MG63 (cell line): ENCODE data around the gene TRIM25. TPM values are rescaled to one million over a fixed set of nuclear protein-coding genes. Genes with fewer than 3 reads are reported as not detected.

Source experiments
- DNase-seq: peaks from one replicate; pipeline ENCODE4 v3.0.0-alpha.2; 2020
- H3K27me3 ChIP-seq: fragments of 250-450 bp; sonication (Bioruptor Pico); 2 replicates; pipeline ENCODE4 v1.5.1; 2020; ENCODE audit warnings: mild to moderate bottlenecking, moderate library complexity
- H3K36me3 ChIP-seq: fragments of 250-450 bp; sonication (Bioruptor Pico); 2 replicates; pipeline ENCODE4 v1.5.1; 2020; ENCODE audit warnings: mild to moderate bottlenecking, moderate library complexity
- H3K4me3 ChIP-seq: fragments of 250-450 bp; sonication (Bioruptor Pico); 2 replicates; pipeline ENCODE4 v1.5.1; 2020; ENCODE audit warnings: mild to moderate bottlenecking, moderate library complexity
- H3K9me3 ChIP-seq: fragments of 250-450 bp; sonication (Bioruptor Pico); 2 replicates; pipeline ENCODE4 v1.5.1; 2020; ENCODE audit warnings: mild to moderate bottlenecking, moderate library complexity
- total RNA-seq: library from RNA; depleted of rRNA; stranded (reverse); fragments of >200 nt; shearing (Covaris generic); gene quantifications from 2 replicates; pipeline ENCODE4 v1.2.3, GENCODE V29; 2014; ENCODE audit warnings: low replicate concordance

TRIM25 gene
- total RNA-seq, 1 experiment from 2014 or later = 12.3 TPM

DNA sequence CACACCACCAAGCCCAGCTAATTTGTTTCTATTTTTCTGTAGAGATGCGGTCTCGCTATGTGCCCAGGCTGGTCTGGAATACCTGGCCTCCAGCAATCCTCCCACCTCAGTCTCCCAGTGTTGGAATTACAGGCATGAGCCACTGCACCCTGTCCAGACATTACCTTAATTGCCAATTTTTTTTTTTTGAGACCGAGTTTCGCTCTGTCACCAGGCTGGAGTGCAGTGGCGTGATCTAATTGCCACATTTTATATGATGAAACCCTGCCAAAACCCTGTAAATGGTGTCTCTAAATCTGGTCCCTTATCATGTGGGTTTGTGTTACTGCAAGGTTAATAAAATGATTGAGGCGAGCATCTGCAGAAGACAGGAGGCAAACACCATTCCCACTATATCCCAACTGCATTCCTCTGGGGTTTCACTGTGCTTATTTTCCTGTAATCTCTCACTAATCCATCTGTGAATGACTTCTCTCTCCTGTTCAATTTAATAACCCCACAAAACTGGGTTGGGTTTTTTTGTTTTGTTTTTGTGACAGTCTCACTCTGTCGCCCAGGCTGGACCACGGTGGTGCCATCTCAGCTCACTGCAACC, 19.4 kb upstream of the TRIM25 start:
- no peak for DNase-seq
- Histone ChIP-seq H3K27me3 (no peaks in the 10 kb centered on the region), H3K36me3 (peaks cover 47% of the 10 kb centered on the region), H3K4me3 (no peak overlapping the region), H3K9me3 (peaks cover 22% of the 10 kb centered on the region)

DNA sequence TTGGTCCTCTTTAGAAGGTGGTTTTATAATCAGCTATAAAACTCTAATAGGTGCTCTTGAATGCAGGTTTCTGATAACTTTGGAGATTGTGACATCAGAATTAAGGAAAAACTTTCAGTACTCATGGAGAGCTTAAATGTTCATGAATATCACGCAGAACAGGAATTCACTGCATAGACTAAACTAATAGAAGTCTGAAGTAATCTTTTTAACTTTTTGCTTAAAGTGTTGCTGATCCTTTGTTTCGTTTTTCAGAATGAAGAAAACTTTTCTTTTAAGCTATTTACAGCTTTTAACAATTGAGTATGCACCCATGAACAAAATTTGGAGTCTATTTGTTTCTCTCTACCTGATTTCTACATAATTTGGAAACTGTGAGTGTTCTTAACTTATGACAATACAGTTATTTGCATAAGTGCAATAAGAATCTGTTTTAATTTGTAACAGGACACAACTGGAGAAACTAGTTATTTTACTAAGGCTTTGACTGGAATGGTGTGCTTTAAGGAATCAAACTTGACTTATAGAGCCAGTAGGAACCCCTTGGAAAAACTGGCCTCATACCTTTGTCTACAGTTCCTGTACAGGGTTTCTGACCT, 17.0 kb upstream of the TRIM25 start:
- no peak overlapping the region for H3K4me3 ChIP-seq
- H3K27me3 ChIP-seq = no peaks in the 10 kb centered on the region
- peaks cover 23% of the 10 kb centered on the region for H3K36me3 ChIP-seq
- DNase-seq = no peak
- H3K9me3 ChIP-seq = peaks cover 22% of the 10 kb centered on the region

DNA sequence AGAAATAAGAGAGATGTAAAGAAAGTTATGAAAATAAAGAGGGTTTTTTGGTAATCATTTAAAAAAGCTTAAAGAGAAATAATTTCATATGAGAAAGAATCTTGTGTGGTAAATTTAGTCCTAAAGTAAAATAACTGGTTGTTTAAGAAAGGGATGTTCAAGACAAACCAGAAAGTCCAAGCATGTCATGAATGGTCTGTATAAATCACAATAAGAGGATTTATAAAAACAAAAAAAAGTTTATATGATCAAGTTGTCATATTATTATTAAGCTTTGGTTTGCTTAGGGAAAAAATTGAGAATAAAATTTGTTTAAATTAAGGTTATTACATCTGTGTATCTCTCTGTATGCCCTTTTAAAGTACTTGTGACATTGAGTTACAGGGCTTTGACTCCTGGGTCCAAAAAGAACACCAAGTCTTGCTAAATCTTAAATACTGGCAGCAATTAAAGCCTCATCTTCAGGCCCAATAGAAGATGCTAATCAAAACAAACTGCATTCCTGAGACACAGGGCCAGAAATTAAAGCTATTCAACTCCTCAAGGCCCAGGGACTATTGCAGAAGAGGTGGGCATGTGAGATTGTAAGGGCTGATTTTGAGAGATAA, 15.6 kb upstream of the TRIM25 start:
- Histone ChIP-seq H3K9me3 (peaks cover 22% of the 10 kb centered on the region), H3K27me3 (no peaks in the 10 kb centered on the region), H3K36me3 (peaks cover 12% of the 10 kb centered on the region), H3K4me3 (no peak overlapping the region)
- DNase-seq = no peak

DNA sequence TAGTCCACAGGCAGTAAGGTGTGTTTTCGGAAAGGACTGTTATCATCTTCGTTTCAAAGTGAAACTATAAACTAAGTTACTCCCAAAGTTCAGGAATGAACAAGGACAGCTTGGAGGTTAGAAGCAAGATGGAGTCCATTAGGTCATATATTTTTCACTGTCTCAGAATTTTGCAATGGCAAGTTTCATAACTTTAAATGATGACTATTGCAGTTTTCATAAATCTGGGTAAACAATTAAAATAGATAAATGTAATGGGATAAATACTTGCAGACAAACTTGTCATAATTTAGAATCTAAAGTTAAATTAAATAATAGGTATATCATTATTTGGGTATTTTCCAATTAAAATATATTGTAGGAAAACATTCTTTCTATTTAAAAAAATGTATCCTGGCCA, 14.7 kb upstream of the TRIM25 start:
- peaks cover 22% of the 10 kb centered on the region for H3K9me3 ChIP-seq
- peaks cover 3% of the 10 kb centered on the region; the same call in 1 of the 2 replicates for H3K36me3 ChIP-seq
- no peak for DNase-seq
- no peak overlapping the region for H3K4me3 ChIP-seq
- no peaks in the 10 kb centered on the region for H3K27me3 ChIP-seq

GRCh38 chr17:56926704-56927103, 12.9 kb upstream of the TRIM25 start:
- DNase-seq = no peak
- no peak overlapping the region for H3K4me3 ChIP-seq
- H3K27me3 ChIP-seq = no peaks in the 10 kb centered on the region

DNA sequence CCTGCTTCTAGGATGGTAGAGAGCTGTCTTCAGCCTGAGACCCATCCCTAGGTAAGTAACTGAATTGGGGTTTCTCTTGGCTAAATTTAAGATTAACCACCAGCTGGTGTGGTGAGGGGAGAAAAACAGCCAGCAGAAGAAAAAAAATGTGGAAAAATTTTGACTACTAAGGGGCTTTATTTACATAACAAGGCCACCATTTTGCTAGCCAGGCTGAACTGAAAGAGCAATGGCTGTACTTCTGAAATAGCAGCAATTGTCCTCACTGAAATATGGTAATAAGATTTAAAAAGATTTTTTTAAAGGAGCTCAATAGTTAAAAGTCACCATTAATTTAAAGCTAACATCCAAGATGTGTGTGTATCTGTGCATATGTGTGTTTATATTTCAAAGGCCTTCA, 12.4 kb upstream of the TRIM25 start:
- Histone ChIP-seq H3K9me3 (peaks cover 16% of the 10 kb centered on the region), H3K27me3 (no peaks in the 10 kb centered on the region), H3K4me3 (no peak overlapping the region), H3K36me3 (no peaks in the 10 kb centered on the region)
- no peak for DNase-seq

More at GRCh38 chr17:56926704-56927103, 12.9 kb upstream of the TRIM25 start:
- H3K36me3 ChIP-seq = no peaks in the 10 kb centered on the region
- peaks cover 21% of the 10 kb centered on the region for H3K9me3 ChIP-seq

DNA sequence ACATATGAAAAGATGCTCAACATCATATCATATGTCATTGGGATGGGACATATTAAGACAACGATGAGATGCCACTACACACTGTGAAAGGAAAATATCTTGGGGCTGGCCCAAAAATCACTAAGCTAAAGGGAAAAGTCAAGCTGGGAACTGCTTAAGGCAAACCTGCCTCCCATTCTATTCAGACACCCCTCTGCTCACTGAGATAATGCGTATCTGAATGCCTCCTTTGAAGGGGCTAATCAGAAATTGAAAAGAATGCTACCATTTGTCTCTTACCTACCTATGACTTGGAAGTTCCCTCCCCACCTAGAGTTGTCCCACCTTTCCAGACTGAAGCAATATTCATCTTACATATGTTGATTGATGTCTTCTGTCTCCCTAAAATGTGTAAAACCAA, 11.2 kb upstream of the TRIM25 start:
- H3K36me3 ChIP-seq = no peaks in the 10 kb centered on the region
- no peak overlapping the region for H3K4me3 ChIP-seq
- peaks cover 4% of the 10 kb centered on the region; the same call in 1 of the 2 replicates for H3K9me3 ChIP-seq
- DNase-seq = no peak
- no peaks in the 10 kb centered on the region for H3K27me3 ChIP-seq

GRCh38 chr17:56919717-56920116, 5.9 kb upstream of the TRIM25 start:
- no peaks in the 10 kb centered on the region for H3K27me3 ChIP-seq
- H3K36me3 ChIP-seq = no peaks in the 10 kb centered on the region
- DNase-seq = no peak
- no peak overlapping the region for H3K4me3 ChIP-seq
- peaks cover 7% of the 10 kb centered on the region for H3K9me3 ChIP-seq

DNA sequence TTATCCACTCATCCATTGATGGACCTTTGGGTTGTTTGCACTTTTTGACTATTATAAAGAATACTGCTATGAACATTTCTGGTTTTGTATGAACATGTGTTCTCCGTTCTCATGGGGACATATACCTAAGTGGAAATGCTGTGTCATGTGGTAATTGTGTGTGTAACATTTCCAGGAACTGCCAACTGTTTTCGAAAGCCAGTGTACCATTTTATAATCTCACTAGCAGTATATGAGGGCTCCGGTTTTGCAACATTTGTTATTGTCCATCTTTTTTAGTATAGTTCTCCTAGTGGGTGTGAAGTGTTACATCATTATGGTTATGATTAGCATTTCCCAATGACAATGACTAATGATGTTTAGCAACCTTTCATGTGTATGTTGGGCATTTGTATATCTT, 5.1 kb upstream of the TRIM25 start:
- H3K36me3 ChIP-seq = no peaks in the 10 kb centered on the region
- H3K4me3 ChIP-seq = no peak overlapping the region
- H3K9me3 ChIP-seq = peaks cover 7% of the 10 kb centered on the region
- H3K27me3 ChIP-seq = no peaks in the 10 kb centered on the region
- DNase-seq = no peak

DNA sequence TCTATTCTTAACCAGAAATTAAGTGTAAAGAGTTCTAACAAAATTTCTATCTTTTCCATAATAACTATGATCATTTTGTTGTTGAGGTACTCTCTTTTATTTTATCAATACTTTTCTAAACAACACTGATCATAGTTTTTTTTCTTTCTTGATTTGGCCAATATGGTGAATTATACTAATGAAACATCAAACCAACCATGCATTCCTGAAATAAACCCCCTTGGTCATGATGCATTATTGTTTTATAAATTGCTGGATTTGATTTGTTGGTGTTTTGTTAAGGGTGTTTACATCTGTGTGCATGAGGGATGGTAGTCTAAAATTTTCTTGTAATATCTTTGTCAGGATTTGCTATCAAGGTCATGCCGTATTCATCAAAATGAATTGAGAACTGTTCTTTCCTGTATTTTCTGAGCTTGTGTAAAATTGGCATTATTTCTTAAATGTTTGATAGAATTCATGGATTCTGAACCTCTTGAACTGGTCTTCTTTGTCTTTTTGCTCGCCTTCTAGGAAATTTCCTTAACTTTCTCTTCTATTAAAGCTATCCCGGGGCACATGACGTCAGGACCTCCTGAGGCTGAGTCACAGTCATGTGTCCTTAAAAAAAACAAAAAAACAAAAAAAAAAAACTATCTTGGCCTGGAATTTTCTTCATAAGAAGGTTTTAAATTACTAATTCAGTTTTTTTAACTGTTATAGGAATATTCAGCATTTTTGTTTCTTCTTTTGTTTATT, 3.9 kb upstream of the TRIM25 start:
- H3K36me3 ChIP-seq = peaks cover under 1% of the 10 kb centered on the region
- no peaks in the 10 kb centered on the region for H3K27me3 ChIP-seq
- no peak for DNase-seq
- H3K4me3 ChIP-seq = no peak overlapping the region
- peaks cover 7% of the 10 kb centered on the region for H3K9me3 ChIP-seq

DNA sequence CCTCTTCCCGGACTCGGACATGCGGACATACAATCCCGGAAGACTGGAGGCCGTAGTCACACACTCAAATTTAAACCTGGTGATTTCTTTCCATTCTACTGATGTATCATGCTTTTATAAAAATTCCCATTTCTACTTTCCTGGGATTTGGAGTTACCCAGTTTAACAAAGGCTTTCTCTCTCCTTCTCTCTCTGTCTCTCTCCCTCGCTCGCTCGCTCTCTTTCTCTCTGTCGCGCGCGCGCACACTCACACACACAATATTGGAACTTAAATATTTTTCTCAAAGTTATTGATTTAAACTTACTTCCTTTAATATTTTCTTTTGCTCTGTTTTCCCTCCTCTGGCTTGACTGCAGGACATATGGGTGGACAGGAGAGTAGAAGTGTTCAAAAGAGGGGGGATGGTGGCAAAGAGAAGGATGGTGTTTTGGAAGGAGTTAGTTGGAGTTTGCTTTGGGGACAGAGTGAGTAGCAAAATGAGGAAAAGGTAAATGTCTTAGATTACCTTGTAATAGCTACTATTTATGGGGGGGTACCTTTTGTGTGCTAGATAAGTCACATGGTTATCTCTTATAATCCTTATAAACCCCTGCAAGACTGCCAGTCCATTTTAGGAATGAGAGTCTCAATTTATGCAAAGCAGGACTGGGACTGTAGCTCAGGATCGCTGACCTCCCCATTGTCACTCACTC, 878 bp upstream of the TRIM25 start:
- H3K27me3 ChIP-seq = no peaks in the 10 kb centered on the region
- H3K36me3 ChIP-seq = peaks cover 29% of the 10 kb centered on the region
- no peak for DNase-seq
- peaks cover 7% of the 10 kb centered on the region for H3K9me3 ChIP-seq
- H3K4me3 ChIP-seq = peak overlapping the region; percentile 93

DNA sequence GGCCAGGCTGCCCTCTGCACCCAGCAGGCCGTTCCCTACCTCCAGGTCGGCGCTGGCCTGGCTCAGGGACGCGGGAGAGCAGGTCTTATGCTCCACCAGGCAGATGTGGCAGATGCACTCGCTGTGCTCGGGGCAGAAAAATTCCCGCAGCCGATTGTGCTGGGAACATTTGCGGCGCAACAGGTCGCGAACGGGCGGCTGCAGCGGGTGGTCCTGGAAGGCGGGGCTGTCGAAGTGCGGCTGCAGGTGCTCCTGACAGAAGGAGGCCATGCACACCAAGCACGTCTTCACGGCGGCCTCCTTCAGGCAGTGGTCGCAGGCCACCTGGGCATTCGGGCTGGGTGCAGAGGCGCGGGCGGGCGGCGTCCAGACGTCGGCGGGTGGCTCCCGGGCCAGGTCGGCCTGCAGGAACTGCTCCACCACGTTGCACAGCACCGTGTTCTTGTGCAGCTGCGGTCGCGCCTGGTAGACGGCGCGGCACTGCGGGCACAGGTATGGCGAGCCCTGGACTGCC, 439 bp downstream of the TRIM25 start:
- peak overlapping the region; percentile 93 for H3K4me3 ChIP-seq
- no peaks in the 10 kb centered on the region for H3K27me3 ChIP-seq
- H3K9me3 ChIP-seq = peaks cover 7% of the 10 kb centered on the region
- DNase-seq = no peak
- peaks cover 40% of the 10 kb centered on the region for H3K36me3 ChIP-seq

GRCh38 chr17:56913000-56913311, 893 bp downstream of the TRIM25 start:
- H3K27me3 ChIP-seq = no peaks in the 10 kb centered on the region
- H3K36me3 ChIP-seq = peaks cover 45% of the 10 kb centered on the region
- DNase-seq = no peak
- peak overlapping the region; percentile 93 for H3K4me3 ChIP-seq
- peaks cover 7% of the 10 kb centered on the region for H3K9me3 ChIP-seq

DNA sequence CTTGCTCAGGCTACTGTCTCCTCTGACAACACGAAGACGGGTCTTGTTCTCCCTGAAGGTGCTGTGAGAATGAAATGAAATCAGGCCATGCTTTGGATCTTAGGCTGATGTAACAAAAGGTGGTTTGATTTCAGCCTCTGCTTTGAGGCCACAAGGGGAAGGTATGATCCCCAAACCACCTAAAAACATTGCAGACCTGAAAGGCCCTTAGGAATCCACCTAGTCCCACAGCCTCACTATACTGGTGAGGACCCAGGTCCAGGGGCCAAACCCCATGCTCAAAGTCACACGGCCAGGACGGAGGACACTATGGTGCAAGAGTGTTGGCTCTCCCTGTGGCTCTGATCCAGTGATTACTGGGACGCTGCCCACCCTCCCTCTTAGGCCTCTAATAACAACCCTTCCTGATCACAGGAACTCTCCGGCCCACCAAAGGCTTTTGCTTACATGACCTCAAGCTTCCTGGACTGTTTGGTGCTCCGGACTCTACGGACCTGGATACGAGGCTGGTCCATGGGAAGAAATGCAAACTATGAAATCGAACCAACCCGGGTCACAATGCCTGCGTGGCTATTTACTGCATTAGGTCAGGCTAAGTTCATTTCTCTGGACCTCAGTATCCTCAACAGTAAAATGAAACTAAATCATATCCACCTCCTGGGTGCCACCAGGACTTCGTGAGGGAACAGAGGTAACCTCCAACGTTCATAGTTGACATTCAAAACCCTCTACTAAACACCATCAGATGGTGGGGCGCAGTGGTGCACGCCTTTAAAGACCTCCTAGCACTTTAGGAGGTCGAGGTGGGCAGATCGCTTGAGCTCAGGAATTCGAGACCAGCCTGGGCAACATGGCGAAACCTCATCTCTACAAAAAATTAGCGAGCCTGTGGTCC, 1.5 kb downstream of the TRIM25 start:
- H3K4me3 ChIP-seq = peak overlapping the region; percentile 93
- H3K36me3 ChIP-seq = peaks cover 51% of the 10 kb centered on the region
- H3K9me3 ChIP-seq = peaks cover 2% of the 10 kb centered on the region
- H3K27me3 ChIP-seq = no peaks in the 10 kb centered on the region
- DNase-seq = peak; percentile 53

DNA sequence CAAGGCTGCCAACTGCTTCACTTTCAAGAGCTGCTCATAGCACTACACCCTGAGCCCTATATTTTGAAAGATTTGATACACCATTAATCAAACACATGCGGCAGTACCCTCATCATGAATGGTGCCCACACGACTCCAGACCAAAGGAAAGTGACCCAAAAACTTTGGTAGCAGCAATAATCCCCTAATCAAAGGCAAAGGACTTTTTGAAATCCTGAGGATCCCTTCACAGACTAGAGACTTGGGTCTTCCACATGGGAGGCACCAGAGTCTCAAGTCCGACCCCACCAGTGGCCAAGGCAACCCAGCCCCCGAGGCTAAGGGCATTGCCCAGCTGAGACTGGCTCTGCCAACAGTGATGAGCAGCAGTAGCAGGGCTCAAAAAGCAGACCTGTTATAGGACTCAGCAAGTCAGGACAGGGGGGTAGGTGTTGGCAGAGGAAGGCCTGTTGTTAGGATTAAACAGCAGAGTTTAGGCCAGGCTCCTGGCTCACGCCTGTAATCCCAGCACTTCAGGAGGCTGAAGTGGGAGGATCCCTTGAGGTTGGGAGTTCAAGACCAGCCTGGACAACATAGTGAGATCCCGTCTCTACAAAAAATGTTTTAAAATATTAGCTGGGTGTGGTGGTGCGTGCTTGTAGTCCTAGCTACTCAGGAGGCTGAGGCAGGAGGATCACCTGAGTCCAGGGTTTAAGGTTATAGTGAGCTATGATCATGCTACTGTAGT, 3.2 kb downstream of the TRIM25 start:
- peaks cover 68% of the 10 kb centered on the region for H3K36me3 ChIP-seq
- no peaks in the 10 kb centered on the region for H3K27me3 ChIP-seq
- H3K9me3 ChIP-seq = no peaks in the 10 kb centered on the region
- peak overlapping the region; percentile 93 for H3K4me3 ChIP-seq
- DNase-seq = no peak
